GM19193 (cell line): ENCODE data around the gene POU2F2.

Experiments
- POLR2A ChIP-seq: IDR thresholded peaks from 4 replicates; pipeline ENCODE4 v1.6.1; 2011; ENCODE audit not compliant: insufficient read depth, insufficient read length; ENCODE audit errors: extremely low read depth

The POU2F2 gene

DNA sequence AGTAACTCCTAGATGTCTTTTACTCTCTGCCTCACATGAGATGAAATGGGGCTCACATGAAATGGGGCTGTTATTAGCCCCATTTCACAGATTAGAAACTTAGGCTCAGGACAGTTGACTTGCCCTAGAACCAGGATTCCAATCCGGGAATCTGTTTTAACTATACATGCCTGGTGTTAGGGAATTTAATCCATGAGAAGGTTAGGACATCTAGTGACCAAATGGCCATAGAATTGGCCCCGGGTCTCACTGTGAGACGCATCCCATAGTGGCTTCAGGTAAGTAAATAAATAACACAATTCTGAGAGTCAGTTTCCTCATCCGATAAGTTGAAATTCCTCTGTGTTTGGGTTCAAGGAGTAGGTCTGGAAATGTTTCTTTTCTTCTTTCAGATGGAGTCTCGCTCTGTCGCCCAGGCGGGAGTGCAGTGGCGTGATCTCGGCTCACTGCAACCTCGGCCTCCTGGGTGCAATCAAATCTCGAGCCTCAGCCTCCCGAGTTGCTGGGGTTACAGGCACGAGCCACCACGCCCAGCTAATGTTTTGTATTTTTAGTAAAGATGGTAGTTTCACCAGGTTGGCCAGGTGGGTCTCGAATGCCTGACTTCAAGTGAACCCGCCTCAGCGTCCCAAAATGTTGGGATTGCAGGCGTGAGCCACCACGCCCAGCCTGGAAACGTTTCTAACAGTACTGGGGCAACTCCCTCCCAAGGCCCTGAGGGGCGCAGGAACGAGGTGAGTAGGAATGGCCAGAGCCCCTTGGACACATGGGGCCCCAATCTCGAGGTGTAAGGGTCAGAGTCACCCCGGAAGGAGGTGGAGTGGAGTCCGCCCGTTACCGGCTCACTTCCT lies 57.5 kb downstream of the POU2F2 start:
- no peak for TF ChIP-seq POLR2A

DNA sequence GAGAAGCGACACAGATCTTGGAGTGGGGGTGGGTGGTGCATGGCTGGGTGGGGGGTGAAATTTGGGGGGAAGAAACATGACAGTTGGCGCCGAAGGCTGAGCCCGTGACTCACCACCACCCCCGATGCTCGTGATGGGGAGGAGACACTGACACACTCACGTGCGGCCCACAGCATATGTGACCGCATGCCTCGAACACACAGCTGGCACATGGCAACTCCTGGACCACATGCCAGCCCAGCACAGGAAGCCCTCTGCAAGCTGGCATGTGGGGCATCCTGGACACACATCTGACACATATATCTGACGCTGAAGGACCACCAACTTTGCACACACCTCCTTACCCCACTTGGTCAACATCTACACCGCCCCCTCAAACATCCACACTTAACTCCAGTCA lies 61.0 kb downstream of the POU2F2 start:
- no peak for TF ChIP-seq POLR2A

DNA sequence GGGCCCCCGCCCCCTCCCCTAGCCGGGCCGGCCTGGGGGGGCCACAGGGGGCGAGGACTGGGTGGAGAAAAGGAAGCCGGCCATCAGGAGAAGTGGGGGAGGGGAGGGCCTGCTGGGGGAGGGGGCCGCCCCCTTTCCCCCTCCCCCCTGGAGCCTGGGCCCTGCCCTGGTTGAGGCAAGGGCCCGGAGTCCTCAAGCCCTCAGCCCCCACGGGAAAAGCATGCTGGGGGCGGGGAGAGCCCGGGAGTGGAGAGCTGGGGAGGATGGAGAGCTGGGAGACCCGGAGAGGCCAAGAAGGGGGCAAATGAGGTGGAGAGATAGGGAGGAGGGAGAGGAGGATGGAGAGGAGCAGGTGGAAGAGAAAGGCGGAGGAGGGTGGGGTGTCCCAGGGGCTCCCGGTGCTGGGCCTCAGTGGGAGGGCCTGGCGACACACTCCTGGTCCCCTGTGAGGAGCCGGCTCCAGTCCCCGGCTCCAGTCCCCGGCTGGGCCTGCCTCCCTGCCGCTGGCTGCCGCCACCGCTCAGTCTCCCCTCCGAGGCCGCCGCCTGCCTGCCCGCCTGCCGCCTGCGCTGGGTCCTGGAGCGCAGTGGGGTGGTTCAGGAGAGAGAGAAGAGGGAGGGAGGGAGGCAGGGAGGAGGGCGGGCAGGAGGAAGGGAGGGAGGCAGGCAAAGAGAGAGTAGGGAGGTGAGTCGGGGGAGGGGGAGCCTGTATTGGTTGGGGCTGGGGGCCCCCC lies 62.5 kb downstream of the POU2F2 start, which contains the start of gene GRIK5:
TSS of gene GRIK5 (minus strand) at position 588 of the 733 bp plus-strand sequence. CDS start 4,436 bp downstream, outside the sequence.
- TF ChIP-seq POLR2A: no peak

DNA sequence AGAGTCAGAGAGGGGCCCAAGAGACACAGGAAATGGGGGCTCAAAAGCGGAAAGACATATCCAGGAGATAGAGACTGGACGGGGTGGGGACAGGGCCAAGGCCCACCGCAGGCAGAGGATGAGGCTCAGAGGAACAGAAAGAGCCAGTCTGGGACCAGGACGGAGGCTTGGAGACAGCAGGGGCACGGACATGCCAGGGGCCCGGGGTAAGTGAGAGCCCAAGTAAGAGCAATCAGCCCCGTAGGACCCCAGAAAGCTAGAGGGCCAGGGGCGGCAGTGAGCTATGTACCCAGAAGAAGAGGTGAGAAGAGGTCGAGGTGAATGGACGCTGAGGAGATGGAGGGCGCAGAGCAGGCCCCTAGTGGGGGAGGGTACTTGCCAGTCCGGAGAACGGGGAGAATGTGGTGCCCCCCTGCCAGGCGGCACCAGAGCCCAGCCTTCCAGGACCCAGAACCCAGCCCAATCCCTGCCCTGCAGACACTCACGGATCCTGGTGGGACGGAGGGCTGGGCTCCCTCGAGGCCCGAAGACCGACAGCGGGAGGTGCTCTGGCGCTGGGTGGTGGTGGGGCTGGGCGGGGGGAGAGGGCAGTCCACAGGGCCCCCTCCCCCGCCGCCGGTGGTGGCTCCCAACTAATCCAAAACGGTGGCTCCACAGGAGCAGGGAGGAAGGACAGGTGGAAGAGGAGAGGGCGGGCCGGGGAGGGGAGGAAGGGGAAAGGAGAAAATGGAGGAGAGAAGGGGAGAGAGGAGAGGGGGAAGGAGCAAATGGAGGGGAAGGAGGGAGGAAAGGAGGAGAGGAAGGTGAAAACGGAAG lies 63.3 kb downstream of the POU2F2 start:
- TF ChIP-seq POLR2A: no peak

- TF ChIP-seq POLR2A: no peak
Observed at GRCh38 chr19:42068361-42068755, 63.9 kb downstream of the POU2F2 start.

GRCh38 chr19:42067315-42067888 lies 64.8 kb downstream of the POU2F2 start:
- TF ChIP-seq POLR2A: no peak

GRCh38 chr19:42066075-42066754 lies 66.0 kb downstream of the POU2F2 start:
- no peak for TF ChIP-seq POLR2A

DNA sequence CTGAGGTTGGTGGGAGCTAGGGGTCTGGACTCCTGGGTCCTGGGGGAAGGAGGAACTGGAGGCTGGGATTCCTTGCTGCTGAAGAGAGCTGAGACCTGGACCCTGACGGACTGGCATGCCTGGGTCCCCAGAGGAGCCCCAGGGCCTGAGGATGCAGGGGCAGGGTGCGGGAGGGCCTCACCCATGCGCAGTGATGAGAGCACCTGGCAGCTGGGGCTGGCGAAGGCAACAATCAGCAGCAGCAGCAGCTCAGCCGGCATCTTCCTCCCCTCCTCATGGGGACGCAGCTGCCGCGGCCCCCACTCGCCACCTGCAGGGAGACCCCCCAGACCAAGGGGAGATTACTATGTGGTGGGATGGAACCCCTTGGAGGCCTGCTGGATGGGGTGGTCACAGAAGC lies 66.7 kb downstream of the POU2F2 start:
- no peak for TF ChIP-seq POLR2A

- TF ChIP-seq POLR2A: no peak
Observed at GRCh38 chr19:42065051-42065450, 67.2 kb downstream of the POU2F2 start.

GRCh38 chr19:42064432-42064831 lies 67.8 kb downstream of the POU2F2 start:
- no peak for TF ChIP-seq POLR2A

DNA sequence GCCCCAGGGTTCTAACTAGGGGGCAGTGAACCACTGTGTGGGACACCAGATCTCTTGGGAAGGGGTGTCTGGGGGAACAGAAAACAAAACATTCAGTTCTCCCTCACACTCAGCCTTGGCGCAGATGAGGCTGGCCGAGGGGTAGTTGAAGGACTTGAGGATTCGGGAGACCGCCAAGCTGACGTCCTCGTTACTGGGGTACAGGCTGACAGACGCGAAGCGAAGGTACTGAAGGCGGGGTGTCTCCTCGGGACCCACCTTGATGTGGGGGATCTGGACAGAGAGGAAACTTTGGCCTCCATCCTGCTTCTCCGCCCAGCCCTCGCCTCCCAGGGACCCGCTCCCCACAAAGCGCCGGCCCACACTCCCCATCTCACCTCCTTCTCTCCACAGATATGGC lies 69.9 kb downstream of the POU2F2 start:
- no peak for TF ChIP-seq POLR2A

GRCh38 chr19:42060117-42060516 lies 72.1 kb downstream of the POU2F2 start:
- no peak for TF ChIP-seq POLR2A

DNA sequence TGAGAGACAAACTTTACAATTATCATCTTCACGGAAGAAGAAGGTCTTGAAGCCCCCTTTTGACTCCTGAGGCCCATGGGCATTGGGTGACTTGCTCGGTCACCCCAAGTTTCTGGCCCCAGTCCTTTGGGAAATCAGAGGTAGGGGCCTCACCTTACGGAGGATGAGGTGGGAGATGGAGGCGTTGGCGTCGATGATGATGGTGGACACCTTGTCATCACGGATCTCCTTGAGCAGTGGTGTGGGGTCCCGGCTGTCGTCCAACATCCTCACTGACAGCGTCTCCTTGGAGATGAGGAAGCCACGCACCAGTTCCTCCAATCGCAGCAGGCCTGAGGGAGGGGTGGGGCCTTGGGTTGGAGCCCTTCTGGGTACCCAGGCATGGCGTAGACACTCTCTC lies 73.0 kb downstream of the POU2F2 start:
- TF ChIP-seq POLR2A: no peak

DNA sequence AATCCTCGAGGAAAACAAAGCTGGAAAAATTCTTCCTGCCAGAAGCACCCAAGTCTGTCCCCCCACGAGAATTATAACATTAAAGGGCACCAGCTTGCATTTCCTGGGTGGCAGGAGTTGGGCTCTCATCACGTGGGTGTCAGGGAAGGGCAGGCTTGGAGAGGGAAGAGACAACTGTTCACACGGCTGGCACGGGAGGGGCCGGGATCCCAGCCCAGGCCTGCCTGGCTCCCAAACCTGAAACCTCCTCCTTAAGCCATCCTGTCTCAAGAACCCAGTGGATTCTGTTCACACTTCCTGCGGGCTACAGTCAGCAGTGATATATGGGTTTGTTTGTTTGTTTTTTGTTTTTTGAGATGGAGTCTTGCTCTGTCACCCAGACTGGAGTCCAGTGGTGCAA lies 74.4 kb downstream of the POU2F2 start:
- TF ChIP-seq POLR2A: no peak

- no peak for TF ChIP-seq POLR2A
Observed at GRCh38 chr19:42054205-42054604, 78.0 kb downstream of the POU2F2 start.
